GM23338 (cell line): ENCODE measurements around the gene CD72.

Source experiments
- CREB1 ChIP-seq: fragments of 250-450 bp; sonication (Bioruptor Pico); IDR thresholded peaks from 2 replicates; pipeline ENCODE4 v1.5.0; 2020; ENCODE audit warnings: low read depth, mild to moderate bottlenecking, moderate library complexity
- CTCF ChIP-seq, 2 experiments: fragments of 200-600 bp in 1 of 2; sonication (generic) in 1 of 2; conservative IDR thresholded peaks; 2 replicates each; pipeline versions ENCODE4 v1.5.1 to v1.6.1; 2016 to 2017; ENCODE audit warnings: antibody characterized with exemption in 2 of 2, low read depth in 2 of 2, mild to moderate bottlenecking in 2 of 2, moderate library complexity in 1 of 2
- ETS1 ChIP-seq: IDR thresholded peaks from 2 replicates; pipeline ENCODE4 v1.6.1; 2016; ENCODE audit warnings: antibody characterized with exemption
- EZH2 ChIP-seq: fragments of 200-600 bp; sonication (generic); IDR thresholded peaks from one replicate; pipeline ENCODE4 v1.8.0; 2017; ENCODE audit warnings: antibody characterized with exemption, mild to moderate bottlenecking, low read depth; ENCODE audit not compliant: unreplicated experiment
- EZH2phosphoT487 ChIP-seq: fragments of 200-600 bp; sonication (generic); IDR thresholded peaks from one replicate; pipeline ENCODE4 v1.8.1; 2018; ENCODE audit warnings: antibody characterized with exemption; ENCODE audit not compliant: unreplicated experiment
- JUNB ChIP-seq: IDR thresholded peaks from one replicate; pipeline ENCODE4 v1.6.1; 2016; ENCODE audit warnings: antibody characterized with exemption; ENCODE audit not compliant: unreplicated experiment
- NANOG ChIP-seq: IDR thresholded peaks from 2 replicates; pipeline ENCODE4 v1.6.1; 2016; ENCODE audit warnings: antibody characterized with exemption, borderline replicate concordance
- POLR2AphosphoS5 ChIP-seq: IDR thresholded peaks from 2 replicates; pipeline ENCODE4 v1.6.1; 2016; ENCODE audit warnings: antibody characterized with exemption, low read depth
- REST ChIP-seq: IDR thresholded peaks from one replicate; pipeline ENCODE4 v1.6.1; 2018; ENCODE audit warnings: antibody characterized with exemption; ENCODE audit not compliant: unreplicated experiment
- STAT1 ChIP-seq: IDR thresholded peaks from one replicate; pipeline ENCODE4 v1.6.1; 2016; ENCODE audit warnings: antibody characterized with exemption; ENCODE audit not compliant: unreplicated experiment
- ZNF114 ChIP-seq: fragments of 250-450 bp; sonication (Bioruptor Pico); IDR thresholded peaks from 2 replicates; pipeline ENCODE4 v1.5.0; 2020; ENCODE audit warnings: mild to moderate bottlenecking, moderate library complexity

GRCh38 chr9:35666045-35666444 lies 47.8 kb upstream of the CD72 start:
- TF ChIP-seq EZH2 (no peak), CTCF (conservative IDR thresholded peaks at IDR 0.05; ENCODE audit: low read depth in 2 of 2) (no peak), POLR2AphosphoS5 (no peak), REST (no peak), CREB1 (CRISPR knock-in tag) (no peak), EZH2phosphoT487 (no peak), NANOG (no peak), ZNF114 (CRISPR knock-in tag) (no peak), STAT1 (no peak), JUNB (no peak), ETS1 (no peak)
